ENCODE measurements around the gene CPLX3.

DNA sequence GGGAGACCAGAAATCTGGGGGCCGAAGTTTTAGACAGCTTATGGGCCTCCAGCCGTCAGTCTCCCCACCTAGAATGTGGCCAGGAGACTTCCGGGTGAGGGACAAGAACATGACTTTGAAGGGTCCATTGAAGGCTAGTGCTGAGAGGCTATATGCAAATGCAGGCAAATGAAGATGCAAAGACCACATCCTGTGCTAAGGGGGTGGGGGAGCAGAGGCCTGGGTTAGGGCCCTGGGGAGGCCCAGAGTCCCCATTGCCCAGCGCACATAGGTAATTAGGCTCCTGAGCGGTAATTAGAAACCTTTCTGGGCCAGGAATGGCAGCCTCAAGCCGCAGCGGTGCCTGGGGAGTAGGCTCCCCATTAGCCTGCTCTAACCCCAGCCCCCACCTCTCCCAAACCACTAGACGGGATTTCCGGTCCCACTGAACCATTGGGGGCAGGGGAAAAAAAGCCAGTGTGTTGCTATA is 37.7 kb upstream of the CPLX3 start:
- TF ChIP-seq, protein P1, sequence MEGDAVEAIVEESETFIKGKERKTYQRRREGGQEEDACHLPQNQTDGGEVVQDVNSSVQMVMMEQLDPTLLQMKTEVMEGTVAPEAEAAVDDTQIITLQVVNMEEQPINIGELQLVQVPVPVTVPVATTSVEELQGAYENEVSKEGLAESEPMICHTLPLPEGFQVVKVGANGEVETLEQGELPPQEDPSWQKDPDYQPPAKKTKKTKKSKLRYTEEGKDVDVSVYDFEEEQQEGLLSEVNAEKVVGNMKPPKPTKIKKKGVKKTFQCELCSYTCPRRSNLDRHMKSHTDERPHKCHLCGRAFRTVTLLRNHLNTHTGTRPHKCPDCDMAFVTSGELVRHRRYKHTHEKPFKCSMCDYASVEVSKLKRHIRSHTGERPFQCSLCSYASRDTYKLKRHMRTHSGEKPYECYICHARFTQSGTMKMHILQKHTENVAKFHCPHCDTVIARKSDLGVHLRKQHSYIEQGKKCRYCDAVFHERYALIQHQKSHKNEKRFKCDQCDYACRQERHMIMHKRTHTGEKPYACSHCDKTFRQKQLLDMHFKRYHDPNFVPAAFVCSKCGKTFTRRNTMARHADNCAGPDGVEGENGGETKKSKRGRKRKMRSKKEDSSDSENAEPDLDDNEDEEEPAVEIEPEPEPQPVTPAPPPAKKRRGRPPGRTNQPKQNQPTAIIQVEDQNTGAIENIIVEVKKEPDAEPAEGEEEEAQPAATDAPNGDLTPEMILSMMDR (IDR thresholded peaks at IDR 0.05; ENCODE audit: low read length), result no peak
- no peak for TF ChIP-seq EZH2 (IDR thresholded peaks at IDR 0.05; ENCODE audit: borderline replicate concordance, low read length)

Measured in OCI-LY1 (cell line).